ENCODE results near the gene PPP1CC. TPM values are rescaled to one million over a fixed set of nuclear protein-coding genes. Genes with fewer than 3 reads are reported as not detected.

Gene PPP1CC
- polyA plus RNA-seq, 1 experiment: 167 TPM

DNA sequence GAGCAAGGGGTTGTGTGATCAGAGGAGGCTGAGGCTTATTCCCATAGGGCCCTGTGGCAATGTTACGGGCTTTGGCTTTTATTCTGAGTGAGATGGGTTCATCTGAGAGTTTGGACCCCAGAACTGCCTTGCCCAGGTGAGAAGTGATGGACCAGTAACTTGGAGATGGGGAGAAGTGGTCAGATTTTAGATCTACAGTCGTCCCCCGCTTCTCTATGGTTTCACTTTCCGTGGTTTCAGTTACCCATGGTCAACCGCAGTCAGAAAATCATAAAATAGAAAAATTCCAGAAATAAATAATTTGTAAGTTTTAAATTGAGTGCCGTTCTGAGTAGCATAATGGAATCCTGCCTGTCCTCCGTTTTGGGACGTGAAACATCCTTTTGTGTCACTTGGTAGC is 40.2 kb upstream of the PPP1CC start:
- Histone ChIP-seq H3K4me3 (ENCODE audit: low read depth, low read length) (no peak overlapping the region), H3K9me3 (ENCODE audit: control insufficient read depth, insufficient read depth, low read length) (no peaks in the 10 kb centered on the region), H3K27ac (ENCODE audit: low read depth, low read length) (no peak overlapping the region), H3K27me3 (ENCODE audit: control insufficient read depth, insufficient read depth, low read length) (peaks cover 5% of the 10 kb centered on the region)
- ChIA-PET POLR2A (no interaction called here), CTCF (no interaction called here)
- no peak for DNase-seq (ENCODE audit: low read depth, low spot score)
- TF ChIP-seq, protein P1, sequence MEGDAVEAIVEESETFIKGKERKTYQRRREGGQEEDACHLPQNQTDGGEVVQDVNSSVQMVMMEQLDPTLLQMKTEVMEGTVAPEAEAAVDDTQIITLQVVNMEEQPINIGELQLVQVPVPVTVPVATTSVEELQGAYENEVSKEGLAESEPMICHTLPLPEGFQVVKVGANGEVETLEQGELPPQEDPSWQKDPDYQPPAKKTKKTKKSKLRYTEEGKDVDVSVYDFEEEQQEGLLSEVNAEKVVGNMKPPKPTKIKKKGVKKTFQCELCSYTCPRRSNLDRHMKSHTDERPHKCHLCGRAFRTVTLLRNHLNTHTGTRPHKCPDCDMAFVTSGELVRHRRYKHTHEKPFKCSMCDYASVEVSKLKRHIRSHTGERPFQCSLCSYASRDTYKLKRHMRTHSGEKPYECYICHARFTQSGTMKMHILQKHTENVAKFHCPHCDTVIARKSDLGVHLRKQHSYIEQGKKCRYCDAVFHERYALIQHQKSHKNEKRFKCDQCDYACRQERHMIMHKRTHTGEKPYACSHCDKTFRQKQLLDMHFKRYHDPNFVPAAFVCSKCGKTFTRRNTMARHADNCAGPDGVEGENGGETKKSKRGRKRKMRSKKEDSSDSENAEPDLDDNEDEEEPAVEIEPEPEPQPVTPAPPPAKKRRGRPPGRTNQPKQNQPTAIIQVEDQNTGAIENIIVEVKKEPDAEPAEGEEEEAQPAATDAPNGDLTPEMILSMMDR (IDR thresholded peaks at IDR 0.05; ENCODE audit: low read depth, low read length): no peak

DNA sequence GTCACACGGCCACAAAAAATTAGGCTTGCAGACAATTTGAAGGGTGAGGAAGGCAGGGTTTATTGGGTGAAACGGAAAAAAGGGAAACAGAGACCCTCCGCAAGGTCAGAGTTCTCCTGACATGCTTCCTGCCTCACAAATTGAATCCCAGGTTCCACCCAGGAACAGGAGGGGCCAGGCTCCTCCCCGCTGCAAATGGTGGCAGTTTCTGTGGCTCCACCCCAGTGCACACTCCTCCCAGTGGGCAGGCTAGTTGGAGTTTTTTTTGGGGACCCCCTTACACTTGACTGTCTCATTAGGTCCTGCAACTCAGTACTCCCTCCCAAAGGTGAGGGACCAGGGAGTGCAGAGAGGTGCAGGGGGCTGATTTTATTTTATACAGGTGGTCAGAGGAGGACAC is 39.4 kb upstream of the PPP1CC start:
- Histone ChIP-seq H3K9me3 (ENCODE audit: control insufficient read depth, insufficient read depth, low read length) (no peaks in the 10 kb centered on the region), H3K27me3 (ENCODE audit: control insufficient read depth, insufficient read depth, low read length) (peaks cover 5% of the 10 kb centered on the region), H3K4me3 (ENCODE audit: low read depth, low read length) (no peak overlapping the region), H3K27ac (ENCODE audit: low read depth, low read length) (no peak overlapping the region)
- ChIA-PET CTCF (no interaction called here), POLR2A (no interaction called here)
- DNase-seq (ENCODE audit: low read depth, low spot score): no peak
- TF ChIP-seq, protein P1 (IDR thresholded peaks at IDR 0.05; ENCODE audit: low read depth, low read length): no peak

DNA sequence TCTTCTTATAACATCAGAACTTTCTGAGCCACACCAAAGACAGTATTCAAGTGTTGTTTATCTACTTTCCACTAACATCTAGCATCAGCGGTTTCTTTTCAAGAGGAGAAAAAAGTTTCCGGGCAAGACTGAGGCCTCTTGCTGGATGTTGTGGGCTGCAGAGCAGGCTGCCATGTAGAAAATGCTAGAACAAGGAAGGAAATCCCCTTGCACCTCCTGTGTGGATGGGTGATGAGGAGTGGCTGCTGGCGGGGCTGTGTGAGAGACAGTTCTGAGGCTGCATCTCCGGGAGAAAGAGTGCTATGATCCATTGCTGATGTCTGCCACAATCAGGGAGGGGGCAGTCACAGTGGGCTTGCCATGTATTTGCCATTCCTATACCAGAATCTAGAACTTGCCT is 37.8 kb upstream of the PPP1CC start:
- Histone ChIP-seq H3K27me3 (ENCODE audit: control insufficient read depth, insufficient read depth, low read length) (peaks cover 5% of the 10 kb centered on the region), H3K9me3 (ENCODE audit: control insufficient read depth, insufficient read depth, low read length) (no peaks in the 10 kb centered on the region), H3K27ac (ENCODE audit: low read depth, low read length) (no peak overlapping the region), H3K4me3 (ENCODE audit: low read depth, low read length) (no peak overlapping the region)
- TF ChIP-seq, protein P1 (IDR thresholded peaks at IDR 0.05; ENCODE audit: low read depth, low read length): no peak
- CTCF ChIA-PET: no interaction called here
- POLR2A ChIA-PET: no interaction called here
- no peak for DNase-seq (ENCODE audit: low read depth, low spot score)

DNA sequence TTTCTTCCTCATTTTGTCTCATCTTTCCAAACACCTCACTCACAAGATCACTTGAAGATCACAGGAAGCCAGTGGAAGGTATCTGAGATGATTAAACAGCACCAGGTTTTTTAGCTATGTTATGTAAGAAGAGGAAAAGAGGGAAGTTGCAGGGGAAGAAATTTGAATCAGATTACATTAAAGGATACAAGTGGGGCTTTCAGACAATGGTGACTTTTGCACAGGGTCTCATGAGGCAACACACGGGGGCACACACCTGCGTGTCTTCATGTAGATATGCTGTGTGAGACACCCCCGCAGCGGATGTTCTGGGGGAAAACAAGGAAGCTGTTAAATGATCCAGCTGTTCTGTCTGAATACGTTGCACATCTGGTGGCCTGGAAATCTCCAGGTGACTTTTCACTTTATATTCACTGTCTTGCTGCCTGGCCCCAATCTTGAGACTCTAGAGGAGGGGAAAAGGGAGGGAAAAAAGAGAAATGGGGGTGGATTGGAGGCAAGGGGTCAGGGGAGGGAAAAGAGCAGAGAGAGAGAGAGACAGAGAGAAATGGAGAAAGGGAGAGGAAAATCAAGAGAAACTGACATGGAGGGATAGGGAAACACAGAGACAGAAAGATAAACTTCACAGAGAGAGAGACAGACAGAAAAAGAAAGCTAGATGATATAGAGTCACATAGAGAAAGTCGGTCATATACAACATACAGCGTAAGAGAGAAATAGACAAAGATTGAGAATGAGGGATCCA is 36.3 kb upstream of the PPP1CC start:
- no peaks in the 10 kb centered on the region for H3K9me3 ChIP-seq (ENCODE audit: control insufficient read depth, insufficient read depth, low read length)
- H3K27me3 ChIP-seq (ENCODE audit: control insufficient read depth, insufficient read depth, low read length): peaks cover 5% of the 10 kb centered on the region
- TF ChIP-seq, protein P1 (IDR thresholded peaks at IDR 0.05; ENCODE audit: low read depth, low read length): no peak
- H3K27ac ChIP-seq (ENCODE audit: low read depth, low read length): no peak overlapping the region
- DNase-seq (ENCODE audit: low read depth, low spot score): no peak
- POLR2A ChIA-PET: no interaction called here
- H3K4me3 ChIP-seq (ENCODE audit: low read depth, low read length): no peak overlapping the region
- CTCF ChIA-PET: no interaction called here

DNA sequence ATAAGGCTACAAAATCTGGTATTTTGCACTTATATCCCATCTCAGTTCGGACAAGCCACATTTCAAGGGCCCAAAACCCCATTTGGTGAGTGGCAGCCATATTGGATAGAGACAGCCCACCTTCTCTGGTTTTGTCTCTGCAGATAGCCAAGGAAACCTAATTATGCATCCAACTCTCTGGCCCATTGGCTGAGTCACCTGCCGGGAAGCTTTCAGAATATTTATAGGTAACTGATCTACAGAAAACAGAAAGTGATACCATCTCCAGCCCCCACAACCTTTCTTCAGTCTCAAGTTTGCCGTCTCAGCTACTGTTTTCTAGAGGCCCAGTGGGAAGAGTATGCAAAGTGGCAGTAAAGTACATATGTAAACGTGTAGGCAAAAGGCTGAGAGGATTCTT is 33.7 kb upstream of the PPP1CC start:
- Histone ChIP-seq H3K4me3 (ENCODE audit: low read depth, low read length) (no peak overlapping the region), H3K27ac (ENCODE audit: low read depth, low read length) (no peak overlapping the region), H3K27me3 (ENCODE audit: control insufficient read depth, insufficient read depth, low read length) (no peaks in the 10 kb centered on the region), H3K9me3 (ENCODE audit: control insufficient read depth, insufficient read depth, low read length) (no peaks in the 10 kb centered on the region)
- ChIA-PET CTCF (no interaction called here), POLR2A (no interaction called here)
- DNase-seq (ENCODE audit: low read depth, low spot score): no peak
- TF ChIP-seq, protein P1 (IDR thresholded peaks at IDR 0.05; ENCODE audit: low read depth, low read length): no peak

Measured in AG04450 (cell line).